AML-193 (cell line): ENCODE data around the gene TTLL11.

Experiments used
- DNase-seq, 2 experiments: peaks; one replicate each; lab custom pipeline; 2025; lab: John Stamatoyannopoulos, UW

TTLL11 gene

GRCh38 chr9:122092611-122093506 lies at the start of gene TTLL11:
TSS of gene TTLL11 (minus strand) at chr9:122093308. CDS start at chr9:122093148, 160 bp downstream.
- DNase-seq: peak; percentile 84 to 86

GRCh38 chr9:122141671-122142070 lies 48.6 kb upstream of the TTLL11 start:
- DNase-seq: no peak

GRCh38 chr9:122140368-122141193 lies 47.5 kb upstream of the TTLL11 start:
- no peak for DNase-seq

- no peak for DNase-seq
Measured at GRCh38 chr9:122138560-122139268, 45.6 kb upstream of the TTLL11 start.

- no peak for DNase-seq
Measured at GRCh38 chr9:122135529-122135859, 42.4 kb upstream of the TTLL11 start.

- DNase-seq: no peak
Measured at GRCh38 chr9:122134822-122135528, 41.9 kb upstream of the TTLL11 start.

GRCh38 chr9:122133984-122134535 lies 41.0 kb upstream of the TTLL11 start:
- DNase-seq: no peak

GRCh38 chr9:122133263-122133983 lies 40.3 kb upstream of the TTLL11 start:
- no peak for DNase-seq

- DNase-seq: no peak
Measured at GRCh38 chr9:122132539-122132938, 39.4 kb upstream of the TTLL11 start.

- DNase-seq: no peak
Measured at GRCh38 chr9:122131401-122132001, 38.4 kb upstream of the TTLL11 start.

GRCh38 chr9:122130837-122131236 lies 37.7 kb upstream of the TTLL11 start:
- no peak for DNase-seq

GRCh38 chr9:122129969-122130368 lies 36.9 kb upstream of the TTLL11 start:
- no peak for DNase-seq

- DNase-seq: no peak
Measured at GRCh38 chr9:122128969-122129343, 35.8 kb upstream of the TTLL11 start.

- DNase-seq: no peak
Measured at GRCh38 chr9:122128007-122128968, 35.2 kb upstream of the TTLL11 start.

GRCh38 chr9:122127396-122127798 lies 34.3 kb upstream of the TTLL11 start:
- DNase-seq: no peak

GRCh38 chr9:122126331-122127261 lies 33.5 kb upstream of the TTLL11 start:
- DNase-seq: no peak

GRCh38 chr9:122125509-122126330 lies 32.6 kb upstream of the TTLL11 start:
- DNase-seq: no peak
